Epithelial cell of alveolus of lung (primary cell): ENCODE results near the gene ADH6. TPM values are rescaled to one million over a fixed set of nuclear protein-coding genes. Genes with fewer than 3 reads are reported as not detected.

ENCODE experiments used
- total RNA-seq: library from RNA; depleted of rRNA; stranded (reverse); fragments of >200 nt; gene quantifications from 2 replicates; pipeline ENCODE4 v1.2.1, GENCODE V29; 2015

The ADH6 gene
- total RNA-seq = 0.64 TPM in 1 of 2 replicates, not detected in the other

DNA sequence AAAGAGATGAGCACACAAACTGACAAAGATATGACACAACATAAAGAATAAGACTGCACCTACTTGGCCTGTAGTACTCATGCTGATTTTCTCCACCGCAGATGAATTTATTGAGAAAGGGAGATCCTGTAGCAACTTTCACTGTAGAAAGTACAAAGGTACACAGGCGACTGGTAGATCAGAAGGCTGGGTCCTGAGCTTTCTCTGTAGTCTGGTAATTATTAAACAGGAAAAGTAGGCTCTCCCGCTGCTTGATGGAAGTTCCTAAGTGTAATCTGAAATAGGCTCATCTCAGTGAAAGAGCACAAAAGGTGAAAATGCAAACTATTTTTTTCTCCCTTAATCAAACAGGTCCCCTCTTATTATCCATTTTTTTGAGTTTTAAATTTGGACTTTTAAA lies at the start of gene ADH6:
ADH6 (minus strand) TSS at position 175 of the 400 bp plus-strand sequence; CDS start at position 81, 94 bp downstream.

Other genes starting within 250 kb of the ADH6 start
- 38.5 and 54.9 TPM in 2 replicates for gene METAP1, start 223.5 kb downstream of the ADH6 start, total RNA-seq
- 129 and 168 TPM in 2 replicates for gene ADH5, start 130.5 kb downstream of the ADH6 start, total RNA-seq
- not detected in 2 replicates for gene ADH4, start 74.9 kb downstream of the ADH6 start, total RNA-seq
- gene ADH1A, start 71.7 kb upstream of the ADH6 start, total RNA-seq = not detected in 2 replicates
- 0.65 and 301 TPM in 2 replicates for gene ADH1B, start 102.2 kb upstream of the ADH6 start, total RNA-seq
- 0.13 and 2.2 TPM in 2 replicates for gene ADH1C, start 133.5 kb upstream of the ADH6 start, total RNA-seq
- not detected in 2 replicates for gene ADH7, start 216.1 kb upstream of the ADH6 start, total RNA-seq